ENCODE measurements around the gene PRPF19. TPM values are rescaled to one million over a fixed set of nuclear protein-coding genes. Genes with fewer than 3 reads are reported as not detected.
A peak's percentile ranks its signal among the peaks of the same experiment; 100 is the strongest.

The PRPF19 gene
- polyA plus RNA-seq, 1 donor (not counting 4 experiments of a cell fraction or from before 2014, with no cell fraction given) = 35.4 TPM

- no peak for TF ChIP-seq EZH2 (IDR thresholded peaks at IDR 0.05; ENCODE audit: low read length)
- no peak for TF ChIP-seq CTCF (optimal IDR thresholded peaks at IDR 0.05 in 1 of 3, IDR thresholded peaks at IDR 0.05 in 1 of 3, conservative IDR thresholded peaks at IDR 0.05 in 1 of 3; ENCODE audit: extremely low read depth in 1 of 3, insufficient read depth in 2 of 3, low read length in 3 of 3)
- DNase-seq (ENCODE audit: low read depth, low spot score) (no peak), FAIRE-seq (no peak)
- peaks cover 35% of the 10 kb centered on the region for H3K79me2 ChIP-seq (ENCODE audit: control insufficient read depth, insufficient read depth, low read length)
- H3K9me3 ChIP-seq (ENCODE audit: control insufficient read depth, low read depth, low read length) = no peaks in the 10 kb centered on the region
- H3K4me2 ChIP-seq (ENCODE audit: control insufficient read depth, extremely low read depth, insufficient read depth, low read depth, low read length) = peak overlapping the region; percentile 20
- peaks cover 2% of the 10 kb centered on the region for H4K20me1 ChIP-seq (ENCODE audit: control insufficient read depth, extremely low read depth, insufficient read depth, low read length)
- H3K27me3 ChIP-seq (ENCODE audit: control insufficient read depth, extremely low read depth, insufficient read depth, low read length) = no peaks in the 10 kb centered on the region
- peak overlapping the region; percentile 68 for H3K27ac ChIP-seq (ENCODE audit: control insufficient read depth, insufficient read depth, low read length)
- no peak overlapping the region for H2AFZ ChIP-seq (ENCODE audit: control insufficient read depth, low read length)
- H3K36me3 ChIP-seq (ENCODE audit: control insufficient read depth in 2 of 2, extremely low read depth in 1 of 2, insufficient read depth in 2 of 2, low read length in 2 of 2) = peaks cover 19% of the 10 kb centered on the region in 2 experiments
- peaks cover 4% of the 10 kb centered on the region for H3K9me1 ChIP-seq (ENCODE audit: control insufficient read depth, extremely low read depth, insufficient read depth, low read length)
- dilution Hi-C loops (cut with MboI; ENCODE audit: extremely low pct_ligation_motif_present, low sequenced_read_pairs) = no loop called here
- peaks cover 53% of the 10 kb centered on the region for H3K4me1 ChIP-seq (ENCODE audit: control insufficient read depth, extremely low read depth, insufficient read depth, low read length)
- no peak overlapping the region for H3K4me3 ChIP-seq (ENCODE audit: control insufficient read depth in 2 of 3, extremely low read depth in 1 of 3, insufficient read depth in 2 of 3, low read depth in 1 of 3, low read length in 3 of 3)
- H3K9ac ChIP-seq (ENCODE audit: control insufficient read depth, extremely low read depth, insufficient read depth, low read length) = no peak overlapping the region
Measured at GRCh38 chr11:60919320-60919719, 12.9 kb upstream of the PRPF19 start.

- FAIRE-seq (no peak), DNase-seq (ENCODE audit: low read depth, low spot score) (no peak)
- H3K27me3 ChIP-seq (ENCODE audit: control insufficient read depth, extremely low read depth, insufficient read depth, low read length) = no peaks in the 10 kb centered on the region
- H3K27ac ChIP-seq (ENCODE audit: control insufficient read depth, insufficient read depth, low read length) = peak overlapping the region; percentile 68
- TF ChIP-seq CTCF (optimal IDR thresholded peaks at IDR 0.05 in 1 of 3, IDR thresholded peaks at IDR 0.05 in 1 of 3, conservative IDR thresholded peaks at IDR 0.05 in 1 of 3; ENCODE audit: extremely low read depth in 1 of 3, insufficient read depth in 2 of 3, low read length in 3 of 3) (no peak), EZH2 (IDR thresholded peaks at IDR 0.05; ENCODE audit: low read length) (no peak)
- H3K9me1 ChIP-seq (ENCODE audit: control insufficient read depth, extremely low read depth, insufficient read depth, low read length) = peaks cover 4% of the 10 kb centered on the region
- no peak overlapping the region for H3K4me3 ChIP-seq (ENCODE audit: control insufficient read depth in 2 of 3, extremely low read depth in 1 of 3, insufficient read depth in 2 of 3, low read depth in 1 of 3, low read length in 3 of 3)
- no peak overlapping the region for H2AFZ ChIP-seq (ENCODE audit: control insufficient read depth, low read length)
- peaks cover 19% of the 10 kb centered on the region in 2 experiments for H3K36me3 ChIP-seq (ENCODE audit: control insufficient read depth in 2 of 2, extremely low read depth in 1 of 2, insufficient read depth in 2 of 2, low read length in 2 of 2)
- peaks cover 38% of the 10 kb centered on the region for H3K79me2 ChIP-seq (ENCODE audit: control insufficient read depth, insufficient read depth, low read length)
- peak overlapping the region; percentile 20 for H3K4me2 ChIP-seq (ENCODE audit: control insufficient read depth, extremely low read depth, insufficient read depth, low read depth, low read length)
- dilution Hi-C loops (cut with MboI; ENCODE audit: extremely low pct_ligation_motif_present, low sequenced_read_pairs) = no loop called here
- no peak overlapping the region for H3K9ac ChIP-seq (ENCODE audit: control insufficient read depth, extremely low read depth, insufficient read depth, low read length)
- no peaks in the 10 kb centered on the region for H3K9me3 ChIP-seq (ENCODE audit: control insufficient read depth, low read depth, low read length)
- H4K20me1 ChIP-seq (ENCODE audit: control insufficient read depth, extremely low read depth, insufficient read depth, low read length) = peaks cover 2% of the 10 kb centered on the region
- peaks cover 50% of the 10 kb centered on the region for H3K4me1 ChIP-seq (ENCODE audit: control insufficient read depth, extremely low read depth, insufficient read depth, low read length)
Measured at GRCh38 chr11:60918939-60919265, 12.5 kb upstream of the PRPF19 start.
